ENCODE results near the gene GRB10. TPM values are rescaled to one million over a fixed set of nuclear protein-coding genes. Genes with fewer than 3 reads are reported as not detected.

Gene GRB10
- total RNA-seq, 4 donors from 2014 or later = 3.5 to 35.1 (median 9.2) TPM

DNA sequence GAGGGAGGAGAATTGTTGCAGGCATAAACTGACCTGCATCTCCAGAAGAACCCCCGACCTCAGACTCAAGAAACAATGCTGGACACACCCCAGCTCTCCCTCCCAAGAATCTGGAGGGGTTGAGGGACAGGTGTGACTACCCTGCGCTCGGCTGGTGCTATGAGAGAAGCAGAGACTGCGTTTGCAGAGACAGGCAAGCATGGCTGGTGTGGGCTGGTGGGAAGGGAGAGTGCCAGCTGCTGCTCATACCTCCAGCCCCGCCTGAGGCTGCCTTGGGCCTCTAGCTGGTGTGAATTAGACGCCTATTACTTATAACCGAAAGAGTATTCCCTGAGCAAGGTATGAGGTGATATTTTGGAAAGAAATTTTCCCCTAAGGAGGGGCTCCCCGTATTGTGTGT, 169.2 kb downstream of the GRB10 start:
- intact Hi-C loops (cut with DNase I) = no loop called here
- DNase-seq = no peak
- H3K9me3 ChIP-seq = no peaks in the 10 kb centered on the region
- H3K27ac ChIP-seq = no peak overlapping the region
- 81 to 90% methylated on average over 3 to 8 of the region's 8 CpGs for WGBS, 2 donors
- H3K27me3 ChIP-seq = no peaks in the 10 kb centered on the region
- TF ChIP-seq, protein P1, sequence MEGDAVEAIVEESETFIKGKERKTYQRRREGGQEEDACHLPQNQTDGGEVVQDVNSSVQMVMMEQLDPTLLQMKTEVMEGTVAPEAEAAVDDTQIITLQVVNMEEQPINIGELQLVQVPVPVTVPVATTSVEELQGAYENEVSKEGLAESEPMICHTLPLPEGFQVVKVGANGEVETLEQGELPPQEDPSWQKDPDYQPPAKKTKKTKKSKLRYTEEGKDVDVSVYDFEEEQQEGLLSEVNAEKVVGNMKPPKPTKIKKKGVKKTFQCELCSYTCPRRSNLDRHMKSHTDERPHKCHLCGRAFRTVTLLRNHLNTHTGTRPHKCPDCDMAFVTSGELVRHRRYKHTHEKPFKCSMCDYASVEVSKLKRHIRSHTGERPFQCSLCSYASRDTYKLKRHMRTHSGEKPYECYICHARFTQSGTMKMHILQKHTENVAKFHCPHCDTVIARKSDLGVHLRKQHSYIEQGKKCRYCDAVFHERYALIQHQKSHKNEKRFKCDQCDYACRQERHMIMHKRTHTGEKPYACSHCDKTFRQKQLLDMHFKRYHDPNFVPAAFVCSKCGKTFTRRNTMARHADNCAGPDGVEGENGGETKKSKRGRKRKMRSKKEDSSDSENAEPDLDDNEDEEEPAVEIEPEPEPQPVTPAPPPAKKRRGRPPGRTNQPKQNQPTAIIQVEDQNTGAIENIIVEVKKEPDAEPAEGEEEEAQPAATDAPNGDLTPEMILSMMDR (IDR thresholded peaks at IDR 0.05) = no peak
- TF ChIP-seq POLR2A (IDR thresholded peaks at IDR 0.05) = no peak
- H3K36me3 ChIP-seq = peaks cover 0 to 77% (median 3%) of the 10 kb centered on the region in 3 donors
- H3K4me1 ChIP-seq = peaks cover 0 to 5% (median 0%) of the 10 kb centered on the region in 3 donors
- no peak overlapping the region for H3K4me3 ChIP-seq

DNA sequence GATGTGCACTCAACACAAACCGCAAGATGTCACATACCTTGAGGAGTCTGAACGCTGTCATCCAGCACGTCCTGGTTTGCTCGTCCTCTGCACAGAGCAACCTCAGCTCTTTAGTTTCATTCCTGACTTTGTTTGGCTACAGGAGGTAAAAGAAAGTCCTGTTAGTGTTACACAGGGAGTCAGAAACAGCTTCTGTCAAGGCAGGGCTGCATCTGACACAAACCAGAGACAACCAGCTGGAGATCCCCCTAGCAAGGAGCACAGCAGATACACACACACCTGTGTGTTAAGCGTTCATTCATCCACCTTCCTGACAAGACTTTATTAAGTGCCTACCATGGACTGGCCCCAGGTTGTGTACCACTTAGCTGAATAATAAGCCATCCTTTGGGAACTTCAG, 170.0 kb downstream of the GRB10 start:
- Histone ChIP-seq H3K9me3 (no peaks in the 10 kb centered on the region), H3K4me1 (peaks cover 0 to 5% (median 0%) of the 10 kb centered on the region in 3 donors), H3K36me3 (peaks cover 0 to 73% (median 3%) of the 10 kb centered on the region in 3 donors), H3K27ac (no peak overlapping the region), H3K27me3 (no peaks in the 10 kb centered on the region), H3K4me3 (no peak overlapping the region)
- intact Hi-C loops (cut with DNase I) = no loop called here
- DNase-seq = no peak
- WGBS, 2 donors = 89 to 95% methylated on average over 5 of the region's 5 CpGs
- TF ChIP-seq, protein P1 (IDR thresholded peaks at IDR 0.05) = no peak
- TF ChIP-seq POLR2A (IDR thresholded peaks at IDR 0.05) = no peak

DNA sequence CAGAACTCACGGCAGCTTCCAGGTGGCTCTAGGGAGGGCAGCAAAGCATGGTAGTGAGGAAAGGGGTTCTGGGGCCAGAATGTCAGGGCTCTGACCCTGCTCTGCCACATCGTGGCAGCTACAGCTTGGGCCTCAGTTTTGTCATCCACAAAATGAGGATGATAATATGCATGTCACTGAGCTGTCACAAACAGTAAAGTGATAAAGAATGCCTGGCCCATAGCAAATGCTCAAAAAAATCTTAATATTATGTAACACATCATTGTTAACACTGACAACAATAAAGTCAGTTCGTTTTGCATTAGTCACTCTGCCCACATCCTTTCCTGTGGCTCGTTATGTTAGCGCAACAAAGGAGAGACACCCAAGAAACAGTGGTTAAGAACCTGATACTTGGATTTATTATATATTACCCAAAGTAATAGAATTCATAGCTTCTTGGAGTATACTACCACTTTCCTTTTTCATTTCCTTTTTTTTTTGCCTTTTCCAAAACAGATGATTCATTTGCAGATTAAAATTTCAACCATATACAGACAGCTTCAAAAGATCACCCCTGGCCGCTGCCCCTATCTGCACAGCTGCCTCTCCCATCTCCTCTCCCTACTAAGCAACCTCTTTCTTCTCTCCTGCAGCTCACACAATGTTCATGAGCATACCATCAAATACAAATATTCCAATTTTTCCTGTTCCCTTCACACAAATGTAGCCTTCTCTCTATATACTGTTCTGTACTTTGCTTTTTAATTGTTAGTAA, 172.0 kb downstream of the GRB10 start:
- peak overlapping the region in 1 of 4 donors; percentile 21 for H3K27ac ChIP-seq
- peaks cover 0 to 5% (median 0%) of the 10 kb centered on the region in 3 donors for H3K4me1 ChIP-seq
- WGBS, 2 donors = 47 to 50% methylated on average over 6 of the region's 6 CpGs
- TF ChIP-seq POLR2A (IDR thresholded peaks at IDR 0.05) = no peak
- TF ChIP-seq, protein P1 (IDR thresholded peaks at IDR 0.05) = no peak
- DNase-seq = no peak
- H3K36me3 ChIP-seq = peaks cover 0 to 76% (median 10%) of the 10 kb centered on the region in 3 donors
- intact Hi-C loops (cut with DNase I) = no loop called here
- H3K4me3 ChIP-seq = no peak overlapping the region
- no peaks in the 10 kb centered on the region for H3K27me3 ChIP-seq
- H3K9me3 ChIP-seq = no peaks in the 10 kb centered on the region

DNA sequence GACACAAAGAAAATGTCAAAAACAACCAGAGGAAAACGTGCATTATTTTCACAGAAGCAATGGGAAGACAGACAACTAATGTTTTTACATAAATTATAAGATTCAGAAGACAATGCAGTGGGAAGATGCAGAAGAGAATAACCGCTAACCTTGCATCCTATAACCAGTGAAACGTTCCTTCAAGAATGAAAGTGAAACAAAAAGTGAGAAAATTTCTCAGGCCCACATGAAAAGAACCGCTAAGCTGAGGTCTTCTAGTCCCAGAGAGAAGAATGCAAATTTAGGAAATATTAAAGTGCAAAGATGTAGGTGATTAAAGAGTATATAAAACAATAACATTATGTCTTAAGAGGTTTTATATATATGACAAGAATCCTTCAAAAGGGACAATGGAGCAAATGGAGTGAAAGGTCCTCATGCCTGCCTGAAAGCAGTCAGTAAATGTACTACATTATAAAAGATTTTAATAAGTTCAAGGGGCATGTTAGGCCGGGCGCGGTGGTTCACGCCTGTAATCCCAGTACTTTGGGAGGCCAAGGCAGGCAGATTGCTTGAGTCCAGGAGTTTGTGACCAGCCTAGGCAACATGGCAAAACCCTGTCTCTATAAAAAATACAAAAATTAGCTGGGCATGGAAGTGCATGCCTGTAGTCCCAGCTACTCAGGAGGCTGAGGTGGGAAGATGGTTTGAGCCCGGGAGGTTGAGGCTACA, 174.3 kb downstream of the GRB10 start:
- no peak overlapping the region for H3K27ac ChIP-seq
- H3K9me3 ChIP-seq = no peaks in the 10 kb centered on the region
- H3K27me3 ChIP-seq = no peaks in the 10 kb centered on the region
- TF ChIP-seq, protein P1 (IDR thresholded peaks at IDR 0.05) = no peak
- TF ChIP-seq POLR2A (IDR thresholded peaks at IDR 0.05) = no peak
- H3K4me1 ChIP-seq = peaks cover 0 to 5% (median 0%) of the 10 kb centered on the region in 3 donors
- intact Hi-C loops (cut with DNase I) = no loop called here
- no peak overlapping the region for H3K4me3 ChIP-seq
- peaks cover 0 to 79% (median 15%) of the 10 kb centered on the region in 3 donors for H3K36me3 ChIP-seq
- DNase-seq = no peak
- 76 to 82% methylated on average over 9 of the region's 9 CpGs for WGBS, 2 donors

DNA sequence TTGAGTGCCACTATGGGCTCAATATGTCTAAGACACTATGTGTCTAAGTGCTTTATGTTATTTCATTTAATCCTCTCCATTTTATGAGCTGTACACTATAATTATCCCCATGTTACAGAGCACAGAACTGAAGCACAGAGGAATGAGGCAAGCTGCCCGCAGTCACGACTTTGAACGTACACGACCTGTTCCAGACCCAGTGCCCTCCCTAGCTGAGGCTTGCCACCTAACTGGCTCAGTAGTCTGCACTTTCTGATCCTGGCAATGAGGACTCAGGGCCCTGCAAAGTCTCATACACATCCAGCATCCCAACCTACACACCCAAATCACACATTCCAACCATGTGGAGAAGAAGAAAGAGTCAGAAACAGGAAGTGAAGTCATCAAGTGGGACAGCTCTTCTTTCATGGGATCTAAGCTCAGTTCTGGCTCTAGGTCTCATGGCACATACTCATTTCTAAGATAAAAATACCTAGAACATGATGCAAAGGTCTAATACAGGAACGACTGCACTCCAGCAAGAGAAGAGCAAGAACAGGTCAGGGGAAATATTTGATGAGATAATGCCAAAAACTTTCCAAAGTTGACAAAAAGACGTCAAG, 175.1 kb downstream of the GRB10 start:
- intact Hi-C loops (cut with DNase I) = no loop called here
- H3K36me3 ChIP-seq = peaks cover 0 to 79% (median 15%) of the 10 kb centered on the region in 3 donors
- H3K9me3 ChIP-seq = no peaks in the 10 kb centered on the region
- peaks cover 0 to 5% (median 0%) of the 10 kb centered on the region in 3 donors for H3K4me1 ChIP-seq
- DNase-seq = no peak
- H3K27me3 ChIP-seq = no peaks in the 10 kb centered on the region
- no peak overlapping the region for H3K27ac ChIP-seq
- H3K4me3 ChIP-seq = no peak overlapping the region
- TF ChIP-seq, protein P1 (IDR thresholded peaks at IDR 0.05) = no peak
- no peak for TF ChIP-seq POLR2A (IDR thresholded peaks at IDR 0.05)
- WGBS, 2 donors = 88 to 89% methylated on average over 6 of the region's 6 CpGs
